GM19238 (cell line): Measurements from ENCODE around the gene NSF.
"Not testable (repeated sequence)": the region's sequence is repeated elsewhere in the genome, so short reads cannot be mapped to it uniquely, and the experiment has no call there.

ENCODE experiments used
- DNase-seq: peaks from one replicate; pipeline ENCODE4 v3.0.0; 2011; ENCODE audit warnings: low spot score; ENCODE audit not compliant: insufficient read length

The NSF gene

DNA sequence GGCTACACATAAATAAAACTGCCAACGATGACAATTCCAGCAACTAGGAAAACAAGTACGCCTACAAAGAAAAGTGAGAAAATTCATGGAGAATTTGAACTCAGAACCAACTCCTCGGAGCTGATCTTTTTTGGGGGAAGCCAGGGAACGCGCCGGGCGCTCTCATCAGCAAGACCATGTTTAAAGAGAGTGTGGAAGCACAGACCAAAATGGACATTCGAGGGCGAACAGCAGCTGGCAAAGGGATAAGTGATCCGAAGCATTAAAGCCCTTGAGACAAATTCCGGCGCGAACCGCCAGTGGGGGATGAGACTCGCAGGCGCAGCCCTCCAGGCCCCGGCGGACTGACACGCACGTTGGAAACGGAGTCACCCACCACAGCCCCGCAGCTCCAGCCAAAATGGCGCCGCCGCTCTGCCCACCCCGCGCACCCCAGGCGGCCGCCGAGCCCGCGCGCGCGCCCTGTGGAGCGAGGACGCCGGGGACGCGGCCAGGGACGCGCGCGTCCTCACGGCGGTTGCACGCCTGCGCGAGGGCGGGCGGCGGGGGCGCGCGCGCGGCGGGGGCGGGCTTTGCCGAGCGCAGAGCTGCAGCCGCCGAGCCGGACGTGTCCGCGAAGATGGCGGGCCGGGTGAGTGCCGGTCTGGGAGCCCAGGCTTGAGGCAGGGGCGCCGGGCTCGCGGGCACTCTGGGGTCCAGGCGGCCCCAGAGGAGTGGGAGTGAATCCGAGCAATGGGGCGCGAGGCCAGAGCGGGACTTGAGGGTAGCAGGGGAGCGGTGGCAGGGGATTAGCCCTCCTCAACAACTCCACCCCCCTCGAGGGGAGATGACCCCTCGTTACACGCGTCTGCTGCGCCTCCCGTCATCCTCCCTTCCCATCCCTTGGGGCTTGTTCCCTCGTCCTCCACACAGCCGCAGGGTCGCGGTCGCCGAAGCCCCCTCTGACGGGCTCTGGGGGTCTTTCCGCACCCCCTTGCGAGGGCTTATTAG lies at the start of gene NSF:
Gene NSF (plus strand): TSS at position 513 of the 990 bp plus-strand sequence. CDS start 107 bp downstream, at position 620.
- DNase-seq, result not testable (repeated sequence)

- not testable (repeated sequence) for DNase-seq
These were observed 41.9 kb upstream of the NSF start for GRCh38 chr17:46548607-46549006.

- DNase-seq, result not testable (repeated sequence)
These were observed 31.3 kb upstream of the NSF start for GRCh38 chr17:46559155-46559554.

DNA sequence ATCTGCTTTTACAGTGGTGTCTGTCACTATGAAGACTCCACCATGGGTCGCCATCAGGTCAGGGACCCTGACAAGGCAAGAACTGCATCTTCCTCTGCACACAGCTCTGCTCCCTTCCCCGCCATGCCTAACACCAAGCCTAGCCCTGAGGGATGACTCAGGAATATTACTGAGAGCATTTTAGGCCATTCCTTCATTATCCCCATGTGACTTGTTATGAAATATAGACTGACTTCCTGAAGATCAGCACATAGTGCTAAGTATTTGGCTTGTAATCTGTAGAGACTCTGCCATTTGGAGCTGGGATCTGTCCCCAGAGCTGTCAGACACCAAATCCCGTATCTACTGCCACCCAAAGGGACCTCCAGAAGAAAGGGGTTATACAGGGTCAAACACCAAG lies 30.4 kb upstream of the NSF start:
- not testable (repeated sequence) for DNase-seq

- not testable (repeated sequence) for DNase-seq
These were observed 24.2 kb upstream of the NSF start for GRCh38 chr17:46566284-46566683.

DNA sequence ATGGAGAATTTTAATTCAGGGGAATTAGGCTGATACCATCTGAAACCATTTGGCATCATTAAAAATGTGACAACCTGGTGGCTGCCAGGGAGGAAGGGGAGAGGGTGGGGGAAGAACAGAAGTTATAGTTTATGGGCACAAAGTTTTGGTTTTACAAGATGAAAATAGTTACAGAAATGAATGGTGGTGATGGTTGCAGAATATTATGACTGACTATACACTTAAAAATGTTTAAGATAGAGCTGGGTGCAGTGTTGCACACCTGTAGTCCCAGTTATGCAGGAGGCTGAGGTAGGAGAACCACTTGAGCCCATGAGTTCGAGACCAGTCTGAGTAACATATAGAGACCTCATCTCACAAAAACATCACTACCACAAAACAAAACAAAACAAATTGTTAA lies 23.5 kb upstream of the NSF start:
- DNase-seq, result not testable (repeated sequence)

DNA sequence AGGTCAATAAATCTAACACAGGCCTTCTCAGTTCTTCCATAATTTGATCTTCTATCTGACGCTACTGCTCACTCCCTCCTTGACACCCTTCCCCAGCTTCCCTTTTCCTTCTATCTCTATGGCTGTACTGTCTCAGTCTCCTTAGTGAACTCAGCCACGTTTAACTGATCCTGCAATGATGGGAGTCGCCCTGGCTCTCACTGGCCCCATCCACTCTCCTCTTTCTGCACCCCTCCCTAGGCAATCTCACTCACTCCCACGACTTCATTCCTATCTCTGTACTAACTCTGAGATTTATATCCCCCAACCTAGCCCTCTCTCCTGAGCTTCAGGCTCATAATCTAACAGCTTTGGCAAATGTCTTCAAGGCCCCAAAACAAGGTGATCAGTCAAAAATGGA lies 18.7 kb upstream of the NSF start:
- DNase-seq, result not testable (repeated sequence)

DNA sequence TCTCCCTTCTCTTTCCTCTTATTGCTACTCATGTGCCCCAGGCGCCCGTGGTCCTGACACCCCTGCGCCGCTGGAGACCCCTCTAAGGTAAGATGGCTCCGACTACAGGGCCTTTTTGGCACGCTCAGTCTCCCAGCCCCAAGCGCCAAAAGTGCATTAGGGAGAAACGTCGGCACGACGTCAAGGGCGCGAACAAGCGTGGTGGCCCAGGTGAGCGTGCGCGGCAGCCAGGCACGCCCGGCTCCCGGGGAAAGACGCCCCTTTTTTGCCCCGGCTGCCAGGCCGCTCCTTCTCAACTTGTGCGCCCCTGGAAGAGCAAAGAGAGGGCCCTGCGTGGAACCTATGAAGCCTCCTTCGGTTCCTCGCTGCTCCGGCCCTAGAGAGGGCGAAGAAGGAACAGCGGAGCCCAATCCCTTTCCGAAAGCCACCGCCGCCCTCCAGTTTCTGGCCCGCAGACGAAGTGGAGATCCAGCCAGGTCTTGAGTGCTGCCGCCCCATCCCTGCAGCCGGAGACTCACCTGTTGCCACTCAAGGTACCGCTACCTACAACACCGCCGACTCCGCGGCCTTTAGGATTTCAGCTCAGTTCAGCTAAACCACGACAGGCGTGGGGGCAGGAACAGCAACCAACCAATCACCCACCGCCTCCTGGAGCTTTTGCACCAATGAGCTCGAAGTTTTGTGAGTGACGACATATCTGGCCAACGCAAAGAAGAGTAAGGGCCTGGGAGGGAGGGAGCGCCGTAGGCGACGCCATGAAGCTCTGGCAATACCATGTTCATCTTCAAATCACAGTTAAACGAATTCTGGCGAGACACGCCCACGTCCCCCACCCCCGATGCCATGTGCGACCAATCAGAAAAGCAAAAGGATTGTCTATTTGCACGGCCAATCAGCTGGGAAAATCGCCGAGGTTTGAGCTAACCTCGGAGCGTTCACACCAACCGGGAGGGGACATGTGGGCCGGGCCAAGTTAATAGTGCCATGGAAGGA lies 11.1 kb upstream of the NSF start, which contains the start of gene ARL17A:
Gene ARL17A (minus strand): TSS at position 609 of the 993 bp plus-strand sequence. CDS start 3,369 bp downstream, outside the sequence.
- DNase-seq, result not testable (repeated sequence)

GRCh38 chr17:46580082-46580481 lies 10.4 kb upstream of the NSF start:
- not testable (repeated sequence) for DNase-seq

DNA sequence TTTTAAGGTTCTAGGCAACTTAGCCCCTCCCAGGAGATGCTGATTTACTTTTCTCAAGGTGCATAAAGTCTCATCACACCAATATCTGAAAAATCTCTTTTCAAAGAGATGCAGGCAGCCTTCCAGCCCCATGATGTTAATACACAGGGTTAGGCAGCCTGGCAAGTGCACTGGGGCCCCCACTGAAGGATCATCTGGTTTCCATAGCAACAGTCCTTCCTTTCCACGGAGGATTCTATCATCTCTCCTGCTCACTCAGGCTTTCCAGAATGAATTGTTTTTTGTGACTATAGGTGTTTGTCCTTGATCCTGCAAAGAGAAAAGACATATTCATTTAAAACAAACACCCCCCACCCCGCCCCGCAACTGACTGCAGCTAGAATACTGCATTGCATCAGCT lies 5.0 kb upstream of the NSF start:
- not testable (repeated sequence) for DNase-seq

DNA sequence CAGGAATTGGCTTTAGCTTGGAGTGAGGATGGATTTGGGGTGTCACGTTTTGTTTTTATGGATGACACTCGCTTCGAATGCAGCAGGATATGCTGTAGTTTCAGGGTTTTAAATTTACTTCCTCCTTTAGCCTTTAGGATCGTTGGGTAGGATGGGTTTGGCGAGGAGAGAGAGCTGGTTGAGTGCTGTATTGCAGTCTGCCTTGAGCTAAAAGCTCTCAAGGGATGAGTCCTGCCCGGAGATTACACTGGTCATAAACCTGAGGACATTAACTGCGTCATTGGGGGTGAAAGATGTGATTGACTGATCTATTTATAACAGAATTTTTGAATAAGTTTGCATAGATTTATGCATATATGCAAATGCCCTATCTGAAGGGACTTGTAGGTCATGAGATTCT lies 863 bp downstream of the NSF start:
- DNase-seq, result not testable (repeated sequence)

- DNase-seq, result not testable (repeated sequence)
These were observed 8.0 kb downstream of the NSF start for GRCh38 chr17:46598344-46598931.

DNA sequence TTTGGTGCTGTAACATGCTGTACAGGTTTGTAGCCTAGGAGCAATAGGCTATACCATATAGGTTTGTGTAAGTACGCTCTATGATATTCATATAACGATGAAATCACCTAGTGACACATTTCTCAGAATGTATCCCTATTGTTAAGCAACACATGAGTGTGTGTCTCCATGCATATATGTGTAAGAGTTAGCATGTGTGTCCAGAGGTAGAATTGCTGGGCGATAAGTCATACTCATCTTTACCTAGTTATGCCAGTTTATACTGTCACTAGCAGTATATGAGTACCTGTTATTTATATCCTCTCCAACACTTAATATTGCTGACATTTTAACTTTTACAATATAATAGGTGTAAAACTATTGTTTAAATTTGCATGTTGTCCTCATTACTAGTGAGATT lies 10.3 kb downstream of the NSF start:
- not testable (repeated sequence) for DNase-seq

- not testable (repeated sequence) for DNase-seq
These were observed 12.7 kb downstream of the NSF start for GRCh38 chr17:46603125-46603524.

DNA sequence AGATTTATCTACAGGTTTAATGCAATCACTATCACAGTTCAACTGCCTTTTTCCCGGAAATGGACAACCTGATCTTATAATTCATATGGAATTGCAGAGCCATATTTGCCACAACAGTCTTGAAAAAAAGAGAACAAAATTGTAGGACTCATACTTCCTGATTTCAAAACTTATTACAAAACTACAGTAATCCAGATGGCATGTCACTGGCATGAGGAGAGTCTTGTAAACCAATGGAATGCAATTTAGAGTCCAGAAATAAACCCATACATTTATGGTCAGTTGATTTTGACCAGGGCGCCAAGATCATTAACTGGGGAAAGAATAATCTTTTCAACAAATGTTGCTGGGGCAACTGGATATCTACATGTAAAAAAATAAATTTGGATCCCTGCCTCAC lies 20.8 kb downstream of the NSF start:
- not testable (repeated sequence) for DNase-seq

- not testable (repeated sequence) for DNase-seq
These were observed 23.4 kb downstream of the NSF start for GRCh38 chr17:46613876-46614275.

DNA sequence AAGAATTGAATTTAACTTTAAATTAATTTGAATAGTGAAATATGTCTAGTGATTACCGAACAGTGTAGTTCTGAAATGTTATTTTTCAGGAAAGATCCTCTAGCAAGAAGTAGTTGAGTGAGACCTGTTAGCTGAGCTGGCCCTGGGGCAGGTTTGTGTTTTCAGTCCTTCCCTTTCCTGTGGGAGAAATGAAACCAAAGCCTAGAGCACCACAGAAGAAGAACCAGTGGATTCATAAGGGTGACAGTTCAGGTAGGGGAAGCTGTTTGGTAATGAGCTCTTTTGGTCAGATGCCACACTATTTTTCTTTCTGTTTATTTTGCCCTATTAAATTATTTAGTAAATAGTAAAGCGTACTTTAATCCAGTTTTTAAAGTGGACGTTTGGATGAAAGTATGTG lies 26.7 kb downstream of the NSF start:
- DNase-seq, result not testable (repeated sequence)

DNA sequence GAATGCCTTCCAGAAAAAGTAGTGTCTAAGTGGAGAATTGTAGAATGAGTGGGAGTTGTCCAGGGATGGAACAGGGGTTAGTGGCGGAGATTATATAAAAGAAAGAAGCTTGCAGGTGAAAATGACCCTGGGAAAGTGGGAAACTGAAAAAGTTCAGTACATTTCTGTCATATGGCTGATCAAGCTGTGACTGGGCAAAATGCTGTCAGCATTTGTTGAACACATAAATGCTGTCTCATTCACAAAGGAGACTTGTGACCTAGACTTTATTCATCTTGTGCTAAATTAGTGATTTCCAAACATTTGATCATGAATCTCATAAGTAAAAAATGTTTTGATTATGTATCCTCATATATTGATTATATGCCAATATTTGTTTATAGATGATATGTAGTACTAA lies 28.5 kb downstream of the NSF start:
- not testable (repeated sequence) for DNase-seq

DNA sequence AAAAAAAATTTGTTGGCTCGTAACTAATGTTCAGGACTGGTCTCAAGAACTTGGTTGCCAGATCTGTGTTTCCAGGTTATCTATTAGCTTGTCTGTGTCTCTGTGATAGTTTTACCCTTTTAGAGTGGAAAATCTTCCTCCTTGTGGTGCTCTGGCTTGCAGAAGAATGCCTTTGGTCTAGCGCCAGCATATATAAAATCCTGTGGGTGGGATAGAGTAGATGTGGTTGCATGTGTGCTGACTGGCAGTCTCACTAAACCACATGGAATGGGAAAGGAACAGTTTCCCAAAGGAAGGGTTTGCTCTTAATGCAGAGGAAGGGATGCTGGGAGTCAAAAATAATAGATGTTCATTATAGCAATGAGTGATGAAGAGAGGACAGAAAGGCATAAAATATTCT lies 33.3 kb downstream of the NSF start:
- DNase-seq, result not testable (repeated sequence)

DNA sequence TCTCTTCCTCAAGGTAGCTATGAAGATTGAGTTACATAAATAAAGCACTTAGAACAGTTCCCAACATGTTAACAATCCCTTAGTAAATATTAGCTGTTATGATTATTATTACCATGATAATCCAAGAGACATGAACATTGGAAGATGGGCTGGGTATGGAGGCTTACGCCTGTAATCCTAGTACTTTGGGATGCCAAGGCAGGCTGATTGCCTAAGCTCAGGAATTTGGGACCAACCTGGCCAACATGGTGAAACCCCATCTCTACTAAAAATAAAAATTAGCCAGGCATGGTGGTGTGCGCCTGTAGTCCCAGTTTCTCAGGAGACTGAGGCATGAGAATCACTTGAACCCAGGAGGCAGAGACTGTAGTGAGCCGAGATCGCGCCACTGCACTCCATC lies 34.3 kb downstream of the NSF start:
- not testable (repeated sequence) for DNase-seq

GRCh38 chr17:46627452-46627851 lies 37.0 kb downstream of the NSF start:
- DNase-seq, result not testable (repeated sequence)
